H1 (cell line): ENCODE results near the gene TUBGCP3. TPM values are rescaled to one million over a fixed set of nuclear protein-coding genes. Genes with fewer than 3 reads are reported as not detected.

ENCODE experiments used
- CTCF ChIA-PET: fragments of 300-600 bp; sonication (Branson Sonifier 250); formaldehyde crosslinking; loops from one replicate; lab custom pipeline; 2021; ENCODE audit not compliant: partially characterized antibody; lab: Charles Lee
- POLR2A ChIA-PET: fragments of 300-600 bp; sonication (Branson Sonifier 250); formaldehyde crosslinking; loops from one replicate; lab custom pipeline; 2021; ENCODE audit warnings: inconsistent platforms; ENCODE audit not compliant: partially characterized antibody; lab: Charles Lee
- DNase-seq, 2 experiments: peaks; one replicate each; pipeline versions ENCODE4 v3.0.0 to v3.0.0-alpha.2; 2010 to 2022; ENCODE audit warnings: low spot score in 2 of 2, low read depth in 1 of 2, mixed read lengths in 1 of 2
- FAIRE-seq: peaks from 2 replicates; lab custom pipeline; 2011; peaks lifted over from hg19 to GRCh38; lab: Jason Lieb, UNC
- H2AFZ ChIP-seq: 2 replicates; pipeline ENCODE4 v1.8.1; 2012; ENCODE audit warnings: low read length, inconsistent platforms
- H2AK5ac ChIP-seq: 2 replicates; pipeline ENCODE4 v1.6.1; 2013; ENCODE audit warnings: low read depth, low read length
- H2BK120ac ChIP-seq: replicated peaks from 2 replicates; pipeline ENCODE3; 2013; ENCODE audit warnings: low read depth, low read length, inconsistent platforms
- H2BK12ac ChIP-seq: 2 replicates; pipeline ENCODE4 v1.6.1; 2013; ENCODE audit warnings: low read depth, low read length
- H2BK15ac ChIP-seq: 2 replicates; pipeline ENCODE4 v1.6.1; 2013; ENCODE audit warnings: low read length
- H2BK20ac ChIP-seq: 2 replicates; pipeline ENCODE4 v1.6.1; 2013; ENCODE audit warnings: low read length
- H2BK5ac ChIP-seq: 2 replicates; pipeline ENCODE4 v1.6.1; 2013; ENCODE audit warnings: low read depth, low read length
- H3K14ac ChIP-seq: 2 replicates; pipeline ENCODE4 v1.6.1; 2013; ENCODE audit warnings: inconsistent platforms; ENCODE audit not compliant: insufficient read length
- H3K18ac ChIP-seq: 2 replicates; pipeline ENCODE4 v1.6.1; 2013; ENCODE audit warnings: low read length; ENCODE audit errors: extremely low read depth
- H3K23ac ChIP-seq: 2 replicates; pipeline ENCODE4 v1.6.1; 2013; ENCODE audit warnings: inconsistent platforms; ENCODE audit not compliant: insufficient read length
- H3K23me2 ChIP-seq: 2 replicates; pipeline ENCODE4 v1.6.1; 2013; ENCODE audit warnings: low read depth, low read length
- H3K27ac ChIP-seq: 2 replicates; pipeline ENCODE4 v1.6.1; 2011; ENCODE audit warnings: low read depth, low read length, inconsistent platforms
- H3K27me3 ChIP-seq, 4 experiments: replicated peaks in 1 of 4; 1 replicate in 1 of 4; 2 replicates in 3 of 4; pipeline versions ENCODE4 v1.6.1 to v1.8.1; 2011 to 2013; ENCODE audit warnings: low read length in 3 of 4, mild to moderate bottlenecking in 3 of 4, inconsistent platforms in 2 of 4, mixed read lengths in 2 of 4, moderate library complexity in 1 of 4; ENCODE audit not compliant: control insufficient read depth in 3 of 4, insufficient read depth in 3 of 4; ENCODE audit errors: extremely low read depth in 1 of 4
- H3K36me3 ChIP-seq, 4 experiments: 2 replicates each; pipeline versions ENCODE4 v1.6.1 to v1.8.1; 2011 to 2013; ENCODE audit warnings: mild to moderate bottlenecking in 4 of 4, low read length in 3 of 4, moderate library complexity in 2 of 4, control low read depth in 1 of 4, inconsistent platforms in 1 of 4; ENCODE audit not compliant: insufficient read depth in 4 of 4, control insufficient read depth in 2 of 4
- H3K4ac ChIP-seq: replicated peaks from 2 replicates; pipeline ENCODE3; 2013; ENCODE audit warnings: low read length, low read depth, mixed read lengths, inconsistent platforms; ENCODE audit not compliant: insufficient read length
- H3K4me1 ChIP-seq, 4 experiments: replicated peaks in 1 of 4; 1 replicate in 1 of 4; 2 replicates in 3 of 4; pipeline versions ENCODE4 v1.6.1 to v1.8.1; 2011 to 2013; ENCODE audit warnings: low read length in 3 of 4, inconsistent platforms in 2 of 4, mixed read lengths in 1 of 4; ENCODE audit not compliant: insufficient read depth in 4 of 4, control insufficient read depth in 3 of 4
- H3K4me2 ChIP-seq, 2 experiments: 2 replicates each; pipeline versions ENCODE4 v1.6.1 to v1.8.1; 2011 to 2013; ENCODE audit warnings: low read depth in 2 of 2, low read length in 2 of 2, control low read depth in 1 of 2, inconsistent platforms in 1 of 2, mild to moderate bottlenecking in 1 of 2; ENCODE audit not compliant: insufficient read depth in 1 of 2
- H3K4me3 ChIP-seq, 4 experiments: fragments of 200-600, 300-600 bp in 1 of 4; sonication (generic), shearing (Covaris generic), sonication (Bioruptor Twin) in 1 of 4; 2 replicates each; pipeline versions ENCODE4 v1.5.1 to v1.8.1; 2011 to 2016; ENCODE audit warnings: low read length in 4 of 4, low read depth in 3 of 4, control low read depth in 2 of 4, inconsistent platforms in 2 of 4, mild to moderate bottlenecking in 2 of 4, mixed read lengths in 1 of 4, moderate library complexity in 1 of 4; ENCODE audit not compliant: insufficient read depth in 2 of 4; ENCODE audit errors: extremely low read depth in 1 of 4
- H3K56ac ChIP-seq: replicated peaks from 2 replicates; pipeline ENCODE3; 2013; ENCODE audit warnings: low read depth, mild to moderate bottlenecking, mixed read lengths, low read length, inconsistent platforms; ENCODE audit not compliant: insufficient read length
- H3K79me1 ChIP-seq: 2 replicates; pipeline ENCODE4 v1.6.1; 2013; ENCODE audit warnings: low read depth, low read length, control low read depth
- H3K79me2 ChIP-seq, 2 experiments: 2 replicates each; pipeline versions ENCODE4 v1.6.1 to v1.8.1; 2012 to 2013; ENCODE audit warnings: low read length in 2 of 2, mild to moderate bottlenecking in 2 of 2, inconsistent platforms in 1 of 2; ENCODE audit not compliant: insufficient read depth in 2 of 2, control insufficient read depth in 1 of 2
- H3K9ac ChIP-seq, 4 experiments: replicated peaks in 1 of 4; 1 replicate in 1 of 4; 2 replicates in 3 of 4; pipeline versions ENCODE4 v1.6.1 to v1.8.1; 2011 to 2013; ENCODE audit warnings: low read depth in 3 of 4, low read length in 3 of 4, control low read depth in 2 of 4, mild to moderate bottlenecking in 2 of 4, moderate library complexity in 2 of 4, inconsistent platforms in 1 of 4; ENCODE audit errors: extremely low read depth in 1 of 4
- H3K9me3 ChIP-seq, 2 experiments: 2 replicates each; pipeline versions ENCODE4 v1.6.1 to v1.8.1; 2012 to 2013; ENCODE audit warnings: mild to moderate bottlenecking in 2 of 2, moderate library complexity in 2 of 2, control low read depth in 1 of 2, inconsistent platforms in 1 of 2, low read depth in 1 of 2, low read length in 1 of 2, mixed read lengths in 1 of 2; ENCODE audit not compliant: insufficient read depth in 2 of 2
- H4K20me1 ChIP-seq, 2 experiments: replicated peaks in 1 of 2; 2 replicates each; pipeline versions ENCODE3 to v1.8.1; 2011 to 2013; ENCODE audit warnings: inconsistent platforms in 2 of 2, low read length in 2 of 2, mild to moderate bottlenecking in 1 of 2; ENCODE audit not compliant: insufficient read depth in 2 of 2, control insufficient read depth in 1 of 2
- H4K5ac ChIP-seq: 2 replicates; pipeline ENCODE4 v1.6.1; 2013; ENCODE audit warnings: low read length, low read depth, mixed read lengths, inconsistent platforms; ENCODE audit not compliant: insufficient read length
- H4K8ac ChIP-seq: 2 replicates; pipeline ENCODE4 v1.8.0; 2013; ENCODE audit warnings: mild to moderate bottlenecking, moderate library complexity, low read length, inconsistent platforms; ENCODE audit not compliant: insufficient read depth; ENCODE audit errors: extremely low read depth
- H4K91ac ChIP-seq: replicated peaks from 2 replicates; pipeline ENCODE3; 2013; ENCODE audit warnings: low read length, mixed read lengths, inconsistent platforms; ENCODE audit not compliant: insufficient read length
- BACH1 ChIP-seq: IDR thresholded peaks from 2 replicates; pipeline ENCODE4 v1.6.1; 2012; ENCODE audit warnings: low read length, improper control_type of control experiment
- EGR1 ChIP-seq: IDR thresholded peaks from 2 replicates; pipeline ENCODE4 v1.6.1; 2011; ENCODE audit warnings: low read depth, low read length, borderline replicate concordance
- EP300 ChIP-seq, 2 experiments: IDR thresholded peaks; 1 replicate in 1 of 2; 2 replicates in 1 of 2; pipeline ENCODE4 v1.6.1; 2011 to 2012; ENCODE audit warnings: low read depth in 2 of 2, low read length in 2 of 2, mild to moderate bottlenecking in 2 of 2, borderline replicate concordance in 1 of 2, inconsistent platforms in 1 of 2, moderate library complexity in 1 of 2
- HDAC6 ChIP-seq: IDR thresholded peaks from one replicate; pipeline ENCODE4 v1.7.1; 2012; ENCODE audit warnings: low read depth, mild to moderate bottlenecking, inconsistent platforms, low read length, moderate library complexity
- JUN ChIP-seq: IDR thresholded peaks from 2 replicates; pipeline ENCODE4 v1.6.1; 2011; ENCODE audit warnings: low read depth, mild to moderate bottlenecking, improper control_type of control experiment, low read length
- KDM5A ChIP-seq: fragments of 200-600 bp; IDR thresholded peaks from 2 replicates; pipeline ENCODE4 v1.7.1; 2012; ENCODE audit warnings: mild to moderate bottlenecking, low read length, inconsistent platforms, mixed read lengths
- NANOG ChIP-seq: IDR thresholded peaks from 2 replicates; pipeline ENCODE4 v1.6.1; 2011; ENCODE audit warnings: low read length, low read depth, mild to moderate bottlenecking, inconsistent platforms; ENCODE audit not compliant: insufficient read depth, poor library complexity, severe bottlenecking
- RFX5 ChIP-seq: IDR thresholded peaks from 2 replicates; pipeline ENCODE4 v1.6.1; 2011; ENCODE audit warnings: low read depth, low read length, improper control_type of control experiment, borderline replicate concordance
- SIRT6 ChIP-seq: IDR thresholded peaks from one replicate; pipeline ENCODE4 v1.7.1; 2012; ENCODE audit warnings: low read length, inconsistent platforms
- TBP ChIP-seq: IDR thresholded peaks from 2 replicates; pipeline ENCODE4 v1.6.1; 2011; ENCODE audit warnings: low read depth, low read length, improper control_type of control experiment
- WGBS, 2 experiments: shearing (Covaris generic) in 1 of 2; methylation state at CpG; one replicate each; pipeline versions ENCODE4 v1.1.6 to v1.1.7; 2013 to 2015; ENCODE audit warnings: low lambda C conversion rate in 2 of 2, mixed read lengths in 2 of 2, inconsistent platforms in 1 of 2, low coverage in 1 of 2, missing lambda C conversion rate in 1 of 2; ENCODE audit not compliant: insufficient replicate concordance in 2 of 2, insufficient coverage in 1 of 2, insufficient read length in 1 of 2; ENCODE audit errors: extremely low coverage in 1 of 2, missing lambda C conversion rate in 1 of 2; 5-methylcytosine and 5-hydroxymethylcytosine counted together
- polyA plus RNA-seq, 7 experiments: library from polyadenylated mRNA; depleted of rRNA in 3 of 7; stranded (reverse) in 5 of 7; unstranded in 2 of 7; fragments of >200 nt in 5 of 7; fragments of 200-250 nt in 2 of 7; gene quantifications; 1 replicate in 5 of 7; 2 replicates in 1 of 7; 4 replicates in 1 of 7; pipeline versions ENCODE4 v1.2.1 to v1.2.3, GENCODE V29; 2011 to 2013; ENCODE audit warnings: missing spikeins in 2 of 7, mixed read lengths in 2 of 7
- total RNA-seq: library from RNA; stranded (reverse); fragmentation: NEBNext Ultra II Directional; extraction: Animal tissue kit (Norgen Biotek cat#: 25700); gene quantifications from 2 replicates; pipeline ENCODE4 v1.2.1, GENCODE V29; 2021

Gene TUBGCP3
- total and polyA plus RNA-seq, 2 of the 8 experiments (the other 6 are each of a cell fraction or from before 2014, with no cell fraction given) = 27.0 to 31.7 TPM

DNA sequence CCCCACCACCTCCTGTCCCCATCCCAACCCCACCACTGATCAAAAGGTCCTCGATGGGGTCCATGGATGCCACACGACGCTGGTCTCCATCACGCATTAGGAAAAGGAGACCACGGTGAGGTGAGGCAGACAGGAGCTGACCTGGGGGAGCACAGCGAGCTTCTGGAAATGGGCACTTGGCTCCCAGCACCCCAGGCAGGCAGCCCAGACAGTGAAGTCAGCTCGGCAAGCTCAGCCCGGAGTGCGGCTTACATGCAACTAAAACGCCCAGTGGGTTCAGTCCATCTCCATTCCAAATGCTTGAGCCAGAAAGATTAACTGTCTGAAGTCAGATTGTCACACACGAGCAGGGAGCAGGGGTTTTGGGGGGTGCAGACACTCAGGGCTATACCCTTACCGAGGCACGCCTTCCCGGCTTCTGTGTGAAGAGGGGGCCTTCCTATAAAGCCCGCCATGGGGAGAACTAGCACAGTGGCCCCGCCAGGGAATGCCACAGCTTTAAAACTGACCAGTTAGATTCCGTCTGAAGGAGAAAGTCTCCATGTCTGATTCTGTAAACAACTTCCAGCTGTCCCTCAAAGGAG is 132.4 kb downstream of the TUBGCP3 start:
- Histone ChIP-seq H2BK5ac (no peak overlapping the region), H3K79me2 (no peaks in the 10 kb centered on the region), H3K27ac (no peak overlapping the region), H3K18ac (no peak overlapping the region), H2AK5ac (no peak overlapping the region), H3K4me2 (no peak overlapping the region), H3K23me2 (no peaks in the 10 kb centered on the region), H3K14ac (no peak overlapping the region), H3K4me3 (no peak overlapping the region), H4K20me1 (no peaks in the 10 kb centered on the region), H3K4me1 (no peaks in the 10 kb centered on the region), H4K8ac (no peak overlapping the region), H2BK12ac (no peak overlapping the region), H2BK15ac (no peak overlapping the region), H2BK20ac (no peak overlapping the region), H2AFZ (no peak overlapping the region), H3K23ac (no peak overlapping the region), H3K79me1 (no peaks in the 10 kb centered on the region), H3K27me3 (no peaks in the 10 kb centered on the region), H3K36me3 (no peaks in the 10 kb centered on the region), H4K5ac (no peak overlapping the region), H2BK120ac (no peak overlapping the region), H3K4ac (no peak overlapping the region), H3K9me3 (no peaks in the 10 kb centered on the region), H4K91ac (no peak overlapping the region), H3K56ac (no peak overlapping the region), H3K9ac (no peak overlapping the region)
- no peak for TF ChIP-seq JUN
- TF ChIP-seq KDM5A = no peak
- no peak for TF ChIP-seq HDAC6
- no peak for TF ChIP-seq BACH1
- no peak for TF ChIP-seq TBP
- TF ChIP-seq SIRT6 = no peak
- no peak for TF ChIP-seq EGR1
- TF ChIP-seq NANOG = no peak
- no peak for TF ChIP-seq RFX5
- no peak for TF ChIP-seq EP300 (IDR thresholded peaks at IDR 0.05; ENCODE audit: borderline replicate concordance in 1 of 2, low read depth in 2 of 2, low read length in 2 of 2)
- DNase-seq (peak in 1 of 2 experiments; percentile 27), FAIRE-seq (no peak)
- POLR2A ChIA-PET = no interaction called here
- CTCF ChIA-PET = interaction anchor here (1.1 to 2.4 kb wide), 3 partner anchors 12 to 981 kb away, joined by 3 to 14 read pairs (median 6); no protein-coding TSS in a partner anchor
- 89% methylated on average over 17 of the region's 17 CpGs; no CpG with 5 or more reads in 1 of the 2 experiments for WGBS, 2 experiments
